GM12892 (cell line): ENCODE results near the gene CORO7.

Experiments used
- POLR2A ChIP-seq: IDR thresholded peaks from 2 replicates; pipeline ENCODE4 v1.6.1; 2011; ENCODE audit warnings: low read depth, low read length, control low read depth
- POLR2AphosphoS5 ChIP-seq: IDR thresholded peaks from 2 replicates; pipeline ENCODE4 v1.6.1; 2011; ENCODE audit warnings: low read depth, low read length, control low read depth
- TAF1 ChIP-seq: IDR thresholded peaks from 2 replicates; pipeline ENCODE4 v1.6.1; 2011; ENCODE audit warnings: low read depth, mild to moderate bottlenecking, control low read depth, low read length, borderline replicate concordance

DNA sequence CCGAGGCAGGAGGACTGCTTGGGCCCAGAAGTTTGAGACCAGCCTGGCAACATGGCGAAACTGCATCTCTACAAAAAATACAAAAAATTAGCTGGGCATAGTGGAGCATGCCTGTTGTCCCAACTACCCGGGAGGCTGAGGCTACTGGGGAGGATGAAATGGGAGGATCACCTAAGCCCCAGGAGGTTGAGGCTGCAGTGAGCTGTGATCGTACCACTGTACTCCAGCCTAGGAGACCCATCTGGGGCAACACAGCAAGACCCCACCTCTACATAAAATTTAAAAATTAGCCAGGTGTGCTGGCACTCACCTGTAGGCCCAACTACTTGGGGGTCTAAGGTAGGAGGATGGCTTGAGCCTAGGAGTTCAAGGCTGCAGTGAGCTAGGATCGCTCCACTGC lies 67.1 kb downstream of the CORO7 start:
- TF ChIP-seq POLR2AphosphoS5, result no peak
- no peak for TF ChIP-seq POLR2A
- TF ChIP-seq TAF1, result no peak
